Sigmoid colon (tissue), 4 donors: ENCODE measurements around the gene BRIP1.

Source experiments
- CTCF ChIP-seq, 4 experiments: fragments of 450-650 bp in 3 of 4; fragments of 200-600 bp in 1 of 4; IDR thresholded peaks; one replicate each; pipeline ENCODE4 v1.5.1; 2016 to 2019; ENCODE audit warnings: antibody characterized with exemption in 4 of 4, mild to moderate bottlenecking in 3 of 4, moderate library complexity in 2 of 4
- POLR2A ChIP-seq, 2 donors: fragments of 450-650 bp; IDR thresholded peaks; one replicate each; pipeline ENCODE4 v1.6.1; 2016; ENCODE audit warnings: antibody characterized with exemption in 2 of 2, mild to moderate bottlenecking in 2 of 2, moderate library complexity in 2 of 2
- POLR2AphosphoS5 ChIP-seq, 4 donors: sonication (generic); formaldehyde crosslinking; IDR thresholded peaks; one replicate each; pipeline ENCODE4 v1.6.1; 2017; ENCODE audit warnings: antibody characterized with exemption in 4 of 4

GRCh38 chr17:61744252-61744651, 119.1 kb downstream of the BRIP1 start:
- no peak for TF ChIP-seq CTCF (IDR thresholded peaks at IDR 0.05)
- no peak for TF ChIP-seq POLR2AphosphoS5 (IDR thresholded peaks at IDR 0.05)
- TF ChIP-seq POLR2A (IDR thresholded peaks at IDR 0.05), result no peak
